Astrocyte (in vitro differentiated cells and primary cell): ENCODE results near the gene MECP2. TPM values are rescaled to one million over a fixed set of nuclear protein-coding genes. Genes with fewer than 3 reads are reported as not detected.

Source experiments
- DNase-seq: peaks from one replicate; pipeline ENCODE4 v3.0.0-alpha.2; 2010; ENCODE audit warnings: low read depth
- FAIRE-seq: peaks from 2 replicates; lab custom pipeline; 2011; peaks lifted over from hg19 to GRCh38; lab: Jason Lieb, UNC
- H2AFZ ChIP-seq: 2 replicates; pipeline ENCODE4 v1.6.0; 2012; ENCODE audit warnings: low read depth, low read length, inconsistent platforms
- H3K27ac ChIP-seq: 2 replicates; pipeline ENCODE4 v1.5.1; 2011; ENCODE audit warnings: low read depth, low read length, inconsistent platforms
- H3K27me3 ChIP-seq: 2 replicates; pipeline ENCODE4 v1.6.0; 2011; ENCODE audit warnings: low read length, inconsistent platforms; ENCODE audit not compliant: insufficient read depth
- H3K36me3 ChIP-seq: 2 replicates; pipeline ENCODE4 v1.5.1; 2011; ENCODE audit warnings: low read length, inconsistent platforms; ENCODE audit not compliant: insufficient read depth
- H3K4me1 ChIP-seq: 2 replicates; pipeline ENCODE4 v1.5.1; 2011; ENCODE audit warnings: low read length, inconsistent platforms; ENCODE audit not compliant: insufficient read depth
- H3K4me2 ChIP-seq: 2 replicates; pipeline ENCODE4 v1.6.0; 2012; ENCODE audit warnings: low read length, inconsistent platforms
- H3K4me3 ChIP-seq: 2 replicates; pipeline ENCODE4 v1.5.1; 2011; ENCODE audit warnings: low read depth, mild to moderate bottlenecking, low read length, inconsistent platforms; ENCODE audit not compliant: insufficient read depth
- H3K79me2 ChIP-seq: 2 replicates; pipeline ENCODE4 v1.6.0; 2012; ENCODE audit warnings: mild to moderate bottlenecking, low read length, inconsistent platforms; ENCODE audit not compliant: insufficient read depth
- H3K9ac ChIP-seq: 2 replicates; pipeline ENCODE4 v1.6.0; 2012; ENCODE audit warnings: mild to moderate bottlenecking, low read length, inconsistent platforms
- H3K9me3 ChIP-seq: 2 replicates; pipeline ENCODE4 v1.5.1; 2012; ENCODE audit warnings: low read depth, mild to moderate bottlenecking, low read length, inconsistent platforms; ENCODE audit not compliant: insufficient read depth
- H4K20me1 ChIP-seq: 2 replicates; pipeline ENCODE4 v1.6.0; 2012; ENCODE audit warnings: low read length, inconsistent platforms; ENCODE audit not compliant: insufficient read depth
- H3K27ac Mint-ChIP-seq: one replicate; pipeline ENCODE4 v1.8.0; 2021; ENCODE audit warnings: mild to moderate bottlenecking, mixed read lengths; ENCODE audit not compliant: unreplicated experiment
- H3K27me3 Mint-ChIP-seq: one replicate; pipeline ENCODE4 v1.8.0; 2021; ENCODE audit warnings: low read depth, mixed read lengths; ENCODE audit not compliant: unreplicated experiment
- H3K36me3 Mint-ChIP-seq: one replicate; pipeline ENCODE4 v1.8.0; 2021; ENCODE audit warnings: low read depth, mixed read lengths; ENCODE audit not compliant: unreplicated experiment
- H3K4me1 Mint-ChIP-seq: one replicate; pipeline ENCODE4 v1.8.0; 2021; ENCODE audit warnings: low read depth, mixed read lengths; ENCODE audit not compliant: unreplicated experiment
- H3K4me3 Mint-ChIP-seq: one replicate; pipeline ENCODE4 v1.8.0; 2021; ENCODE audit warnings: mild to moderate bottlenecking, moderate library complexity, mixed read lengths; ENCODE audit not compliant: unreplicated experiment
- H3K9me3 Mint-ChIP-seq: one replicate; pipeline ENCODE4 v1.8.0; 2021; ENCODE audit warnings: mild to moderate bottlenecking, mixed read lengths; ENCODE audit not compliant: unreplicated experiment
- CTCF ChIP-seq: IDR thresholded peaks from 2 replicates; pipeline ENCODE4 v1.5.1; 2011; ENCODE audit warnings: low read depth, mild to moderate bottlenecking, inconsistent platforms, low read length, moderate library complexity; ENCODE audit not compliant: insufficient read depth
- EZH2 ChIP-seq: IDR thresholded peaks from 2 replicates; pipeline ENCODE4 v1.6.1; 2012; ENCODE audit warnings: mild to moderate bottlenecking, low read length, inconsistent platforms; ENCODE audit not compliant: insufficient read depth
- total RNA-seq: library from RNA; stranded (reverse); gene quantifications from 2 replicates; pipeline ENCODE4 v1.2.1, GENCODE V29; 2021

MECP2 gene
- total RNA-seq, 1 donor from 2014 or later = 36.2 TPM

DNA sequence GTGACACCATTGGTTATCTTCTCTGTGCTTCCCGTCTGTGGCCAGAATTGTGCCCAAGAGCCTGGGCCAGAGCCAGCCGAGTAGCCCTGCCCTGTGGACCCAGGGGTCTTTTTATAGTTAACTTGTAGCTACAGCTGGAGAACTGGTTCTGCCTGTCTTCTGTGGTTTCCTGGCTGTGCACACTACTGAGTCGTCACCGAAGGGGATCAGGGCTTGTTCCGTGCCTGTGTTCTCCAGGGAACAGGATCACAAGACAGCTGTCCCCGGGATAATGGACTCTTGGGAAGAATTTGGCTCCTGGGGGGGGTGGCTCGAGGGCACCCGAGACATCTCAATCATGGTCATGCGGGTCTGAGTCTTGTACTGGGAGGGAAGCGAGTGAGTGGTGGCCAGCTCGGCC is 24.4 kb upstream of the MECP2 start:
- Histone ChIP-seq H3K79me2 (no peaks in the 10 kb centered on the region), H3K4me3 (no peak overlapping the region), H3K27ac (no peak overlapping the region), H3K9me3 (no peaks in the 10 kb centered on the region), H3K36me3 (no peaks in the 10 kb centered on the region), H4K20me1 (no peaks in the 10 kb centered on the region), H2AFZ (no peak overlapping the region), H3K27me3 (no peaks in the 10 kb centered on the region), H3K9ac (no peak overlapping the region), H3K4me1 (no peaks in the 10 kb centered on the region), H3K4me2 (no peak overlapping the region)
- Mint-ChIP-seq H3K36me3 (no peaks in the 10 kb centered on the region), H3K27ac (no peak overlapping the region), H3K9me3 (no peaks in the 10 kb centered on the region), H3K4me3 (no peak overlapping the region), H3K4me1 (no peaks in the 10 kb centered on the region), H3K27me3 (peaks cover 4% of the 10 kb centered on the region)
- FAIRE-seq = no peak
- DNase-seq = no peak
- TF ChIP-seq EZH2 = no peak
- no peak for TF ChIP-seq CTCF

- Histone ChIP-seq H3K36me3 (no peaks in the 10 kb centered on the region), H4K20me1 (no peaks in the 10 kb centered on the region), H3K4me3 (no peak overlapping the region), H2AFZ (no peak overlapping the region), H3K27me3 (no peaks in the 10 kb centered on the region), H3K9me3 (no peaks in the 10 kb centered on the region), H3K9ac (no peak overlapping the region), H3K27ac (no peak overlapping the region), H3K4me1 (no peaks in the 10 kb centered on the region), H3K79me2 (no peaks in the 10 kb centered on the region), H3K4me2 (no peak overlapping the region)
- H3K9me3 Mint-ChIP-seq = no peaks in the 10 kb centered on the region
- no peak overlapping the region for H3K27ac Mint-ChIP-seq
- H3K27me3 Mint-ChIP-seq = peaks cover 6% of the 10 kb centered on the region
- no peaks in the 10 kb centered on the region for H3K36me3 Mint-ChIP-seq
- no peak overlapping the region for H3K4me3 Mint-ChIP-seq
- no peak for DNase-seq
- no peaks in the 10 kb centered on the region for H3K4me1 Mint-ChIP-seq
- TF ChIP-seq EZH2 = no peak
- no peak for FAIRE-seq
Observed at GRCh38 chrX:154121207-154121606, 23.7 kb upstream of the MECP2 start.

- H3K27ac Mint-ChIP-seq = no peak overlapping the region
- H3K4me1 ChIP-seq = no peaks in the 10 kb centered on the region
- H3K4me2 ChIP-seq = no peak overlapping the region
- no peak overlapping the region for H3K9ac ChIP-seq
- FAIRE-seq = no peak
- H3K79me2 ChIP-seq = no peaks in the 10 kb centered on the region
- H3K36me3 ChIP-seq = no peaks in the 10 kb centered on the region
- H3K4me3 ChIP-seq = no peak overlapping the region
- peaks cover 7% of the 10 kb centered on the region for H3K27me3 Mint-ChIP-seq
- no peaks in the 10 kb centered on the region for H3K36me3 Mint-ChIP-seq
- no peak overlapping the region for H3K4me3 Mint-ChIP-seq
- H3K27ac ChIP-seq = no peak overlapping the region
- H3K4me1 Mint-ChIP-seq = no peaks in the 10 kb centered on the region
- DNase-seq = no peak
- H3K9me3 Mint-ChIP-seq = no peaks in the 10 kb centered on the region
- no peak for TF ChIP-seq EZH2
- TF ChIP-seq CTCF = no peak
- no peaks in the 10 kb centered on the region for H3K27me3 ChIP-seq
- no peak overlapping the region for H2AFZ ChIP-seq
- no peaks in the 10 kb centered on the region for H3K9me3 ChIP-seq
- H4K20me1 ChIP-seq = no peaks in the 10 kb centered on the region
Observed at GRCh38 chrX:154120567-154120966, 23.1 kb upstream of the MECP2 start.
